Measurements from ENCODE around the gene GPR89A. TPM values are rescaled to one million over a fixed set of nuclear protein-coding genes. Genes with fewer than 3 reads are reported as not detected.

Gene GPR89A
- total and polyA plus RNA-seq, 2 of the 8 experiments (the other 6 are each of a cell fraction or from before 2014, with no cell fraction given), result 26.8 to 46.6 TPM

- Histone ChIP-seq H3K14ac (ENCODE audit: insufficient read length) (no peak overlapping the region), H4K5ac (ENCODE audit: insufficient read length, low read depth, low read length) (no peak overlapping the region), H3K4me1 (replicated peaks in 1 of 4; ENCODE audit: control insufficient read depth in 3 of 4, insufficient read depth in 4 of 4, low read length in 3 of 4) (no peaks in the 10 kb centered on the region), H3K36me3 (ENCODE audit: control insufficient read depth in 2 of 4, insufficient read depth in 4 of 4, low read length in 3 of 4) (no peaks in the 10 kb centered on the region), H2BK120ac (replicated peaks; ENCODE audit: low read depth, low read length) (no peak overlapping the region), H4K91ac (replicated peaks; ENCODE audit: insufficient read length, low read length) (no peak overlapping the region), H2BK12ac (ENCODE audit: low read depth, low read length) (no peak overlapping the region), H4K20me1 (replicated peaks in 1 of 2; ENCODE audit: control insufficient read depth in 1 of 2, insufficient read depth in 2 of 2, low read length in 2 of 2) (no peaks in the 10 kb centered on the region), H3K79me1 (ENCODE audit: low read depth, low read length) (no peaks in the 10 kb centered on the region), H3K27ac (ENCODE audit: low read depth, low read length) (no peak overlapping the region), H4K8ac (ENCODE audit: extremely low read depth, insufficient read depth, low read length) (no peak overlapping the region), H3K4me2 (ENCODE audit: insufficient read depth in 1 of 2, low read depth in 2 of 2, low read length in 2 of 2) (no peak overlapping the region), H3K27me3 (replicated peaks in 1 of 4; ENCODE audit: control insufficient read depth in 3 of 4, extremely low read depth in 1 of 4, insufficient read depth in 3 of 4, low read length in 3 of 4) (peaks cover 0 to 2% (median 0%) of the 10 kb centered on the region in 4 experiments; a peak in 1 of 7 replicates), H2BK15ac (ENCODE audit: low read length) (no peak overlapping the region), H2AK5ac (ENCODE audit: low read depth, low read length) (no peak overlapping the region), H3K23ac (ENCODE audit: insufficient read length) (no peak overlapping the region), H3K4me3 (ENCODE audit: extremely low read depth in 1 of 4, insufficient read depth in 2 of 4, low read depth in 3 of 4, low read length in 4 of 4) (no peak overlapping the region), H3K9me3 (ENCODE audit: insufficient read depth in 2 of 2, low read depth in 1 of 2, low read length in 1 of 2) (no peaks in the 10 kb centered on the region), H2AFZ (ENCODE audit: low read length) (no peak overlapping the region), H3K23me2 (ENCODE audit: low read depth, low read length) (no peaks in the 10 kb centered on the region), H3K56ac (replicated peaks; ENCODE audit: insufficient read length, low read depth, low read length) (no peak overlapping the region), H3K9ac (replicated peaks in 1 of 4; ENCODE audit: extremely low read depth in 1 of 4, low read depth in 3 of 4, low read length in 3 of 4) (no peak overlapping the region), H3K18ac (ENCODE audit: extremely low read depth, low read length) (no peak overlapping the region), H3K4ac (replicated peaks; ENCODE audit: insufficient read length, low read depth, low read length) (no peak overlapping the region), H2BK5ac (ENCODE audit: low read depth, low read length) (no peak overlapping the region), H3K79me2 (ENCODE audit: control insufficient read depth in 1 of 2, insufficient read depth in 2 of 2, low read length in 2 of 2) (no peaks in the 10 kb centered on the region), H2BK20ac (ENCODE audit: low read length) (no peak overlapping the region)
- POLR2A ChIA-PET (ENCODE audit: partially characterized antibody), result no interaction called here
- 83% methylated on average over 2 of the region's 2 CpGs; no CpG with 5 or more reads in 1 of the 2 experiments for WGBS, 2 experiments (ENCODE audit: extremely low coverage in 1 of 2, insufficient coverage in 1 of 2, insufficient read length in 1 of 2, insufficient replicate concordance in 2 of 2, low coverage in 1 of 2, low lambda C conversion rate in 2 of 2, missing lambda C conversion rate in 1 of 2)
- CTCF ChIA-PET (ENCODE audit: partially characterized antibody), result no interaction called here
- FAIRE-seq (no peak), DNase-seq (ENCODE audit: low read depth in 1 of 2, low spot score in 2 of 2) (no peak)
- TF ChIP-seq JUND (IDR thresholded peaks at IDR 0.05; ENCODE audit: low read length) (no peak), CHD2 (IDR thresholded peaks at IDR 0.05; ENCODE audit: low read length) (no peak), CTCF (IDR thresholded peaks at IDR 0.05; ENCODE audit: control extremely low read depth in 1 of 3, insufficient read depth in 1 of 3, low read depth in 1 of 3, low read length in 3 of 3) (no peak), RNF2 (IDR thresholded peaks at IDR 0.05; ENCODE audit: borderline replicate concordance, low read depth, low read length, missing control alignments, poor library complexity, severe bottlenecking) (no peak), HDAC6 (IDR thresholded peaks at IDR 0.05; ENCODE audit: low read depth, low read length) (no peak), ATF3 (IDR thresholded peaks at IDR 0.05; ENCODE audit: insufficient read depth, low read depth, low read length) (no peak), CBX5 (IDR thresholded peaks at IDR 0.05; ENCODE audit: low read depth, low read length) (no peak), CEBPB (IDR thresholded peaks at IDR 0.05; ENCODE audit: low read depth, low read length) (no peak), EZH2 (IDR thresholded peaks at IDR 0.05; ENCODE audit: low read depth, low read length, severe bottlenecking) (no peak), CTBP2 (IDR thresholded peaks at IDR 0.05; ENCODE audit: borderline replicate concordance, insufficient read depth, insufficient read length, low read length) (no peak)
Observed at GRCh38 chr1:145701306-145701862, 93.6 kb downstream of the GPR89A start.

Data from H1 (cell line).